CD4-positive, alpha-beta memory T cell (primary cell): ENCODE measurements around the gene SSU72. TPM values are rescaled to one million over a fixed set of nuclear protein-coding genes. Genes with fewer than 3 reads are reported as not detected.
"Not testable (repeated sequence)": the region's sequence is repeated elsewhere in the genome, so short reads cannot be mapped to it uniquely, and the experiment has no call there.

ENCODE experiments used
- CTCF ChIA-PET: fragments of 350-600 bp; sonication (Branson Sonifier 250); formaldehyde crosslinking; loops from one replicate; lab custom pipeline; 2021; ENCODE audit warnings: inconsistent platforms; ENCODE audit not compliant: partially characterized antibody; lab: Charles Lee
- POLR2A ChIA-PET: fragments of 350-600 bp; sonication (Branson Sonifier 250); formaldehyde crosslinking; loops from one replicate; lab custom pipeline; 2021; ENCODE audit not compliant: partially characterized antibody; lab: Charles Lee
- DNase-seq, 5 donors: peaks; one replicate each; pipeline versions ENCODE4 v3.0.0 to v3.0.0-alpha.2; 2020 to 2022; ENCODE audit warnings: mixed read lengths in 1 of 5
- H3K27ac ChIP-seq: one replicate; pipeline ENCODE4 v1.7.0; 2013; ENCODE audit warnings: low read depth, low read length
- H3K27me3 ChIP-seq: 2 replicates; pipeline ENCODE4 v1.7.0; 2013; ENCODE audit warnings: mild to moderate bottlenecking, low read length, moderate library complexity; ENCODE audit not compliant: insufficient read depth
- H3K36me3 ChIP-seq: 2 replicates; pipeline ENCODE4 v1.7.0; 2013; ENCODE audit warnings: mild to moderate bottlenecking, low read length, moderate library complexity; ENCODE audit not compliant: insufficient read depth
- H3K4me1 ChIP-seq: 2 replicates; pipeline ENCODE4 v1.7.0; 2013; ENCODE audit warnings: mild to moderate bottlenecking, low read length, moderate library complexity; ENCODE audit not compliant: insufficient read depth
- H3K4me3 ChIP-seq, 2 donors: one replicate each; pipeline ENCODE4 v1.7.0; 2013; ENCODE audit warnings: low read length in 2 of 2, mild to moderate bottlenecking in 1 of 2
- H3K9me3 ChIP-seq, 2 donors: one replicate each; pipeline ENCODE4 v1.7.0; 2013; ENCODE audit warnings: low read length in 2 of 2, control low read depth in 1 of 2; ENCODE audit not compliant: control insufficient read depth in 1 of 2
- H3K27ac Mint-ChIP-seq, 7 donors: one replicate each; pipeline ENCODE4 v1.8.0; 2020 to 2021; ENCODE audit warnings: mixed read lengths in 7 of 7, mild to moderate bottlenecking in 6 of 7, inconsistent platforms in 3 of 7, moderate library complexity in 3 of 7
- H3K27me3 Mint-ChIP-seq, 2 donors: one replicate each; pipeline ENCODE4 v1.8.0; 2020 to 2021; ENCODE audit warnings: mixed read lengths in 2 of 2
- H3K36me3 Mint-ChIP-seq, 2 donors: one replicate each; pipeline ENCODE4 v1.8.0; 2020 to 2021; ENCODE audit warnings: mixed read lengths in 2 of 2, inconsistent platforms in 1 of 2, mild to moderate bottlenecking in 1 of 2
- H3K4me1 Mint-ChIP-seq, 4 donors: one replicate each; pipeline ENCODE4 v1.8.0; 2020 to 2021; ENCODE audit warnings: mixed read lengths in 4 of 4, mild to moderate bottlenecking in 1 of 4
- H3K4me3 Mint-ChIP-seq, 8 donors: one replicate each; pipeline ENCODE4 v1.8.0; 2020 to 2021; ENCODE audit warnings: mixed read lengths in 8 of 8, mild to moderate bottlenecking in 7 of 8, moderate library complexity in 6 of 8, inconsistent platforms in 3 of 8
- H3K9me3 Mint-ChIP-seq, 8 donors: one replicate each; pipeline ENCODE4 v1.8.0; 2020 to 2021; ENCODE audit warnings: mixed read lengths in 8 of 8, mild to moderate bottlenecking in 5 of 8, inconsistent platforms in 3 of 8, moderate library complexity in 1 of 8
- intact Hi-C: fragments of 100-400 bp; cut with micrococcal nuclease; formaldehyde crosslinking; loops from one replicate; pipeline ENCODE4 v1.15.1; 2023
- polyA plus RNA-seq, 2 donors: library from polyadenylated mRNA; unstranded; fragments of 300-500 nt; fragmentation: Illumina TruSeq; gene quantifications; one replicate each; pipeline ENCODE4 v1.2.3, GENCODE V29; 2021
- total RNA-seq, 2 experiments: library from RNA; stranded (reverse); gene quantifications; one replicate each; pipeline ENCODE4 v1.2.3, GENCODE V29; 2021

The SSU72 gene
- total and polyA plus RNA-seq, 4 experiments from 2014 or later: 128 to 209 (median 167) TPM

DNA sequence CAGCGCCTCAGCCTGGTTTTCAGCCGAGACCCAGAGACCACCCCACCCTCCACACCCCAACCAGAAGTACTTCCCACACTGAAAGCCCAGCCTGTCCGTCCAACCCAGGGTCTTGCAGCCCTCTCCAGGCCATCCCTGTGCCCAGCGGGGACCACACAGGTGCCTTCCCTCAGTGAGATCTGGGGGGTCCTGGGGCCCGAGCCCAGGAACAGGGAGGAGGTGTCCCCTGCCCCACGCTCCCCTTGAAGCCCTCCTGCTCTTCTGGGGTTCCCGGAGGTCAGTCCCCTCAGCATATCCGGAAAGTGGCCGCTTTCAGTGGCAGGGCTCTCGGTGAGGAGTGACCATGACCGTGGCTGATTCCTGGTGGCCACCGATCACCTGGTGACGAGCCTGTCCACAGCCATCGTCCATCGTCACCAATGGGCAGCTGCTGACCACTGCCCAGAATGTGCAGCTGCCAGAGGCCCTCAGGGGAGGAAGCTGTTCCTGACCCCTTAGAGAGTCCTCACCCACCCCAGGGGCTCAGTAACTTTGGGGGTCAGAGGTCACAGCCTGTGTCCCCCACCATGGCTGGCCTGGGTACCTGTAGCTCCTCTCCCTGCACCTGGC is 37.6 kb downstream of the SSU72 start:
- no peaks in the 10 kb centered on the region for H3K36me3 ChIP-seq
- intact Hi-C loops: no loop called here
- peaks cover 3% of the 10 kb centered on the region in 2 donors for H3K36me3 Mint-ChIP-seq
- H3K9me3 ChIP-seq: no peaks in the 10 kb centered on the region
- peaks cover 0 to 2% (median 2%) of the 10 kb centered on the region in 8 donors for H3K9me3 Mint-ChIP-seq
- peaks cover 5% of the 10 kb centered on the region for H3K4me1 ChIP-seq
- no peak overlapping the region for H3K4me3 Mint-ChIP-seq
- no peak overlapping the region for H3K27ac ChIP-seq
- POLR2A ChIA-PET: no interaction called here
- H3K27me3 Mint-ChIP-seq: no peaks in the 10 kb centered on the region
- H3K4me1 Mint-ChIP-seq: peaks cover 0 to 4% (median 1%) of the 10 kb centered on the region in 4 donors
- H3K27ac Mint-ChIP-seq: peak overlapping the region in 1 of 7 donors; percentile 48
- H3K27me3 ChIP-seq: no peaks in the 10 kb centered on the region
- CTCF ChIA-PET: no interaction called here
- H3K4me3 ChIP-seq: no peak overlapping the region
- no peak for DNase-seq

- Mint-ChIP-seq H3K36me3 (peaks cover 4 to 6% of the 10 kb centered on the region in 2 donors), H3K27ac (peak overlapping the region in 1 of 7 donors; percentile 48), H3K27me3 (no peaks in the 10 kb centered on the region), H3K4me3 (no peak overlapping the region), H3K9me3 (peaks cover 0 to 6% (median 5%) of the 10 kb centered on the region in 8 donors), H3K4me1 (no peaks in the 10 kb centered on the region)
- H3K4me3 ChIP-seq: no peak overlapping the region
- no peak for DNase-seq
- ChIA-PET CTCF (no interaction called here), POLR2A (no interaction called here)
- H3K9me3 ChIP-seq: no peaks in the 10 kb centered on the region
- no peak overlapping the region for H3K27ac ChIP-seq
- H3K4me1 ChIP-seq: peaks cover 5% of the 10 kb centered on the region
- no peaks in the 10 kb centered on the region for H3K36me3 ChIP-seq
- intact Hi-C loops: no loop called here
- no peaks in the 10 kb centered on the region for H3K27me3 ChIP-seq
Measured at GRCh38 chr1:1536019-1536937, 38.4 kb downstream of the SSU72 start.

GRCh38 chr1:1535201-1536018 is 39.3 kb downstream of the SSU72 start:
- DNase-seq: no peak
- Mint-ChIP-seq H3K9me3 (peaks cover 0 to 10% (median 7%) of the 10 kb centered on the region in 8 donors), H3K36me3 (peaks cover 7 to 11% of the 10 kb centered on the region in 2 donors), H3K27me3 (no peaks in the 10 kb centered on the region), H3K4me1 (no peaks in the 10 kb centered on the region), H3K27ac (no peak overlapping the region), H3K4me3 (no peak overlapping the region)
- CTCF ChIA-PET: no interaction called here
- Histone ChIP-seq H3K9me3 (no peaks in the 10 kb centered on the region), H3K27me3 (no peaks in the 10 kb centered on the region), H3K27ac (no peak overlapping the region), H3K36me3 (no peaks in the 10 kb centered on the region), H3K4me1 (peaks cover 5% of the 10 kb centered on the region), H3K4me3 (no peak overlapping the region)
- intact Hi-C loops: no loop called here
- POLR2A ChIA-PET: no interaction called here

DNA sequence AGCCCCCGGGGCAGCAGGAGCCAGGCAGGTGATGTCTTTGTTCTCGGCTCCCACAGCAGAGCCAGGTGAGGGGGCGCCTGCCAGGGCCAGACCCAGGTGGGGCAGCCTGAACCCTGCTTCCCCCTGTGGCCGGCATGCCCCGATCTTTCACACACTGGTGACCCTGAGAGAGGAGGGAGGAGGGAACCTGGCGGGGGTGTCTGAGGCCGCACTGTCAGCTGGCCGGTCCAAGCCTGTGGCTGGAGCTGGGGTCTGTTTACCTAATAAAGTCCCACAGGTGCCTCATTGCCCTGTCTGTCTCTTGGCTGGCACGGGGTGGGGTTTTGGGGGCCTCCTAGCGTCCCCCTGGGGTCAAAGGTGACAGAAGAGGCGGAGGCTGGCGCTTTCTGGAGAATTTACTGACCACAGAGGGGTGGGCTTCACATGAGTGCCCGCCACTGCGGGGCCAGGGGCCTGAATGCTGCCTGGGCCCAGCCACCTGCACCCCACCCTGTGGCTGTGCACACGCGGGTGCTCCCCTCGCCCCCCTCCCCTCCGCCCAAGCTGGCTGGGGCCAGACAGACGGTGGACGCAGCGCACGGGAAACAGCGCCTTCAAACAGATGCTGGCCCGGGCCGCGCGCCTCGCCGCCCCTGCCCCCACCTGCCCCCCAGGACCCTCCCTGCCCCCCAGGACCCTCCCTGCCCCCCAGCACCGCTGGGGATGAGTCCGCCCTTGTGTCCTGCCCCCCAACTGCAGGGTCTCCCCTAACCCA is 40.1 kb downstream of the SSU72 start:
- intact Hi-C loops: no loop called here

GRCh38 chr1:1533894-1534291 is 40.8 kb downstream of the SSU72 start:
- intact Hi-C loops, H3K4me3 ChIP-seq, H3K27ac Mint-ChIP-seq, H3K27ac ChIP-seq, DNase-seq, H3K36me3 ChIP-seq, H3K4me1 ChIP-seq, H3K4me3 Mint-ChIP-seq, H3K9me3 ChIP-seq, H3K27me3 ChIP-seq, CTCF ChIA-PET, H3K4me1 Mint-ChIP-seq, H3K27me3 Mint-ChIP-seq, POLR2A ChIA-PET: not testable (repeated sequence)
- H3K36me3 Mint-ChIP-seq: peaks cover 9 to 11% of the 10 kb centered on the region in 2 donors
- peaks cover 0 to 10% (median 7%) of the 10 kb centered on the region in 8 donors for H3K9me3 Mint-ChIP-seq

More for the DNA sequence above, 40.1 kb downstream of the SSU72 start:
- Mint-ChIP-seq H3K9me3 (peaks cover 0 to 10% (median 7%) of the 10 kb centered on the region in 8 donors), H3K4me3 (no peak overlapping the region), H3K27me3 (no peaks in the 10 kb centered on the region), H3K4me1 (no peaks in the 10 kb centered on the region), H3K27ac (no peak overlapping the region), H3K36me3 (peaks cover 9 to 11% of the 10 kb centered on the region in 2 donors)
- ChIA-PET CTCF (no interaction called here), POLR2A (no interaction called here)
- no peak overlapping the region for H3K4me3 ChIP-seq
- no peaks in the 10 kb centered on the region for H3K9me3 ChIP-seq
- no peak for DNase-seq
- H3K27ac ChIP-seq: no peak overlapping the region
- H3K36me3 ChIP-seq: no peaks in the 10 kb centered on the region
- peaks cover 5% of the 10 kb centered on the region for H3K4me1 ChIP-seq
- H3K27me3 ChIP-seq: no peaks in the 10 kb centered on the region

- H3K4me1 ChIP-seq, H3K4me3 Mint-ChIP-seq: not testable (repeated sequence)
Measured at GRCh38 chr1:1533176-1533893, 41.3 kb downstream of the SSU72 start.

More at GRCh38 chr1:1533176-1533893, 41.3 kb downstream of the SSU72 start:
- CTCF ChIA-PET, POLR2A ChIA-PET, H3K4me1 Mint-ChIP-seq, H3K36me3 ChIP-seq, DNase-seq, H3K27me3 ChIP-seq, intact Hi-C loops, H3K27me3 Mint-ChIP-seq, H3K27ac ChIP-seq, H3K9me3 ChIP-seq, H3K4me3 ChIP-seq, H3K27ac Mint-ChIP-seq: not testable (repeated sequence)
- Mint-ChIP-seq H3K36me3 (peaks cover 9 to 11% of the 10 kb centered on the region in 2 donors), H3K9me3 (peaks cover 0 to 10% (median 7%) of the 10 kb centered on the region in 8 donors)
